HG03139 (cell line): ENCODE results near the gene CD47.

Experiments used
- ATAC-seq: cut with Tn5 transposase; IDR thresholded peaks from one replicate; pipeline ENCODE4 v1.9.1; 2021; ENCODE audit not compliant: unreplicated experiment

CD47 gene

DNA sequence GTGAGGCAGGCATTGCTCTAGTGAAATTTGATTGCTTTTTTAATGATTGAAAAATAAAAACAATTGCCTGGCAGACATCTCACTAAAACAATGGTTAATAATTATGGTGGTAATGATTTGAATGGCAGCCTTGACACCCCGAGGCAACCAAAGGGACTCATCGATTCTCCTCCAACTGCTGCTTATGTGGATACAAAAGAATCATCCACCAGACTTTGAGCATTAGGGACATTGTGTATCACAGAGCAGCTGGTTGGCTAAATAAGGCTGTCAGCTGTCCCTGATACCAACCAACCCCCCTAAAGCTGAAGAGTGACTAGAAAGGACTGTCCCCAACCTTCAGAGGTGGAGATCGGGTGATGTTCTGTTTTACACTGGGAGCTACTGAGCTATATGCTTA is 1.7 kb upstream of the CD47 start:
- no peak for ATAC-seq

DNA sequence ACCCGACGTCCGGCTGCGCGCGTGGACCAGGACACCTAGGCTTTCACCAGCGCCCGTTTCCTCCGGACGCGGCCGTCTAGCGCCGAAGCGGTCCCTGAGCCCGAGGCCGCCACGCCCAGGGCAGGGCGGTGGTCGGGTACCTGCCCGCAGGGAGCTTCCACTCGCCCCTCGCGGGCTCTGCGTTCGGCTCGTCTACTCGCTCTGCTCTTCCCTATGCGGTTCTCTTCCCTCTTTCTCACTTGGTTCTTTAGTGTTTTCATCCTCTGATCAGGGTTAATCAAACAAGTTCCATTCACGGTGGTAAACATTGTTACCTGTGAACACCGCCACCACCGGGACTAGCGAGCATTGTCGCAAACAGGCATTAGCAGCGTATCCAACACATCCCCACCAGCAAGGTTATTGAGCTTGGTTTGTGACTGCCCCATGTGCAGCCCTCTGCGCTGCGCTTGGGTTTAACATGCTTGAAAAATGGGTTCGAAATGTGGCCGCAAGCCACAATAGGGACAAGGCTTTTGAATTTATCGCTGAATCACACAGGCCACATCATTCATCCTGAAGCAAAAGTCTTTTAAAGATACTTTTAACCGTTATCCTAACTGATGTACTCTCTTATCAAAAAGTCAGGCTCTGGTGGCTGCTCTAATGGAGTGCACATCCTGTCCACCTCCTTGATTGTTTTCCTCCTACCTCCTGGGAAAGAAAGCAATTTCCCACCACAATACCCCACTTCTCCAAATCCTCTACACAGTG is 843 bp upstream of the CD47 start:
- ATAC-seq = peak; percentile 5

DNA sequence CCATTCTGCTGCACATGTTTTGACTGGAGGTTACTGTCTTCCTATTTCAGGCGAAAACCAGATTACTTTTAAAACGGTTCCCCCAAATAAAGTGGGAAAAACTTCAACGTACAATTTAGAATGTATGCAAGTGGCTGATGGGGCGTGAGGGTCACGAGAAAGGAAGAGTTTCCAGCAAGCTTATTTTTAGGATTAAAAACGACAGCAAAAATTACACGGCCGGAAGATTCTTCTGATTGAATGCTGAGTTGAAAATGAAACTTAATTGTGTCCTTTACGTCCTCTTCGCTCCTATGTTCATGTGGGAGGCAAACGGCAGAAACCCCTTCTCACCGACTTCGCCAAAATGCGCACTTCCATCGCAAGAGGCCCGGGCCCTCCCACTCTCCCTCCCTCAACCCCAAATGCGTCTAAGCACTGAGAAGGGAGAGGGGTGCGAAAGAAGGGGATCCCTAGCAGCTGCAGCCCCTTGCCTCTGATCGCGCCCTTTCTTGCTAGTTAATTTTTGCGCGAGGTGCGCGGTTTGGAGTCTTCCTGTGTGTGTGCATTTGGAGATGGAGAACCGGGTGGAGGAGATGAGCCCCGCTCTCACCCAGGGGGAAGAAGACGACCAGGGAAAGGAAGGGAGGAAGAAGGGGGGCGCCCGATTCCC is 656 bp downstream of the CD47 start:
- ATAC-seq = peak; percentile 6

DNA sequence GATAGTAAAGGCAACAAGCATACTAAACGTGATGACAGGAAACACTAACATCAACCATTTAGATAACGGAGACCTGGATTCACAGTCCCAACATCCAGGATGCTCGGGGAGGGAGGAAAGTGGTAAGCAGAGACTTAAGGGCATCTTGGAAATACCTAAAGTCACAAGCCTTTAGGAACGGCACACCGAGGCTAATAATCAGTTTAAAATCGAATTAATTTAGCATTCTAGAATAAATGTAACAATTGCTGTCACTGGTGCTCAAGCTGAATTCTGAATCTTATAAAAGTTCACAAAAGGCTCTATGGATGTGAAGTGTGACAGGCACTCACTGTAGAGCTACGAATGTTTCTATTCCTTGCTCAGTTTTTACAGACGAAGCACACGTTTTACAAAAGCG is 1.3 kb downstream of the CD47 start:
- ATAC-seq = no peak

DNA sequence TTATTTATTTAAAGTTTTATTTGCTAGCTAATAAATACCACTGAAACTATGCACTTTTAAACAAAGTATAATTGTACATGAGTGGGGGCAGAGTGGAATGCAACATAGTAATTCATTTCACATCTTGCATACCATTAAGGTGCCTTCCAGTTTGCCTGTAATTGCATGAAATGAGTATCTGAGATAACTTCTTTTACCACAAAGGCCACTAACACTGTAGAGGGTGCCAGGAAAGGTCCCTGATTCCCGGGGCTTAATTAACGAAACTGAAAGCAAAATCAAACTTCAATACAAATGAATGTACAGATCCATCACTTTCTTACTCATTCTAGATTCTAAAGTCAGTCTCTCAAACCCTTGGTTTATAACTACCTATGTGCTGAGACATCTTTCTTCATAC is 2.1 kb downstream of the CD47 start:
- peak; percentile 41 for ATAC-seq

DNA sequence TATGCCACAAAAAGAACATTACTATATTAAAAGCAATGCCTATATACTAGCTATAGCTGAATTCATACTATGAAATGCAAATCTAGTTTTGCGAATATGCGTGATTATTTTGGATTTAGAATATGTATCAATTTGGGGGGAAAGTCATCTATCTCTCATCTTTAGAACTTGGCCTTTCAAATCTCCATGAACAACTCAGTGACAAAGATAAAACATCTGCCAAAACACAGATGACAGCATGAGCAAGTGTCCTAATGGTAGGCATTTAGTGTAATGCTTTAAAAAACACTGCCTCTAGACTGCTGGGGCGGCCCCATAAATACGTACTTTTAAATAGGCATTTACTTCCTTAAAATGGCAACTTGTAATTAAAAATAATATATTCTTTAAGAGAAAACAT is 2.7 kb downstream of the CD47 start:
- no peak for ATAC-seq

DNA sequence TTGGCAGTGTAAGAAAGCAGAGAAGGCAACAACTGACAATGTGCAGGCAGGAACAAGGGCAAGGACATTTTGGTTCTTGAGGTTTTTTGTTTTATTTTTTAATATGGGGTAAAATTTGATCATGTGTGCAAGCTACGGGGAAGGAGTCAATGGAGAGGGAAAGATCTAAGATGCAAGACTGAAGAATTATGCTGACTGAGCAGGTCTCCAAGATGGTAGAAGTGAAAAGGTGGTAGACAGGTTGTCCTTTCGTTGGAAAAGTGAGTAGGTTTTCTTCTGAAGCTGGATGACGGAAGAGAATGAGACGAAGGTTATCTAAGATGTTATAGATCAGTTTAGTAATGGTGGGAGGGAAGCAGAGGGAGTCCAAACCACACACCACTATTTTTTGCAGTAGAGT is 4.2 kb downstream of the CD47 start:
- ATAC-seq = no peak

DNA sequence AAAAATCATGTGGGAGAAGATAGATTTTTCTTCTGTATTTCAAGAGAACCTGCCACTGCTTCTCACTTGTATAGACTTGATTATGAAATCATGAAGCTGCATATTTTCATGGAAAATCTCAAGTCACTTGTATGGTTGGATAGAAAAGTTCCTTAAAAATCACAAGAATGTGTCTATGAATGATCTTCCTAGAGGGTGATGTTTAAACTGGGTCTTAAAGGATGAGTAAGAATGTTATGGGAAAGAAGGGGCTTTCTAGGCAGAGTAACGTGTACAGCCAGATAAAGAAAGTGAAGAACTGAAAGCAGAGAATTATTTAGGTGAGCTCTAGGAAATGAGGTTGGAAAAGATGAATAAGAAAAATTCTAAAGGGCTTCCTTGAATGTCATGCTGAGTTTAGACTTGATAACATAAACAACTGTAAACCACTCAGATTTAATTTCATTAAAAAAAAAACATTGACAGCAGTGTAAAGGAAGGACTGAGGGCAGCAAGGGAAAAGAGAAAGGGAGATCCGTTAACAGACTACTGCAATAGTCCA is 5.0 kb downstream of the CD47 start:
- no peak for ATAC-seq

DNA sequence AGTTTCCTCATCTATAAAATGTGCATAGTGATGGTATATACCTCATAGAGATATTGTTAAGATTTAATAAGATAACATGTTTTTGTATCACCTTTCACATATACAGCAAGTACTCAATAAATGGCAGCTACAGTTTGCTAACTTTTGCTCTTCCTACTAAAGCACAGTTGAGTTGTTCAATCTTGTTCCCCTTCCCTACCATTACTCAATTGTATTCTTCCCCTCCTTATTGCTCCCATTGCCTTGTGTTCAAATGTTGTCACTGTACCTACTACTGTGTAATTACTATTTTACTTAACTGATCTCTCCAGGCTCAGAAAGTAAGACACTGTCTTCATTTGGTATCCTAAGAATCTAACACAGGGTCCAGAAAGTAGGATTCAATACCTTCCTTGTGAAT is 5.5 kb downstream of the CD47 start:
- no peak for ATAC-seq

DNA sequence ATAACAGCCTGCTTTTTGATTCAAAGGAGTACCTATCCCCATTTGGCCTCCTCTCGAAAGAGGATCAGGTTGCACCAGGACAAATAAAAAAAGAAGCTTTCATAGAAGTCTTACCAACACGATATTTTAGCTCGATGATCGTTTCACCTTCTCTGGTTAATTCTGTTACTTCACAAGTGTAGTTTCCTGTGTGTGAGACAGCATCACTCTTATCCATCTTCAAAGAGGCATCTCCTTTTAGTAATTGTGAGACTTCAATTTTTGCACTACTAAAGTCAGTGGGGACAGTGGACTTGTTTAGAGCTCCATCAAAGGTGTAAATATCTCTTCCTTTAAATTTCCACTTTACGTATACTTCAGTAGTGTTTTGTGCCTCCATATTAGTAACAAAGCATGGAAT is 11.0 kb downstream of the CD47 start:
- ATAC-seq = no peak

DNA sequence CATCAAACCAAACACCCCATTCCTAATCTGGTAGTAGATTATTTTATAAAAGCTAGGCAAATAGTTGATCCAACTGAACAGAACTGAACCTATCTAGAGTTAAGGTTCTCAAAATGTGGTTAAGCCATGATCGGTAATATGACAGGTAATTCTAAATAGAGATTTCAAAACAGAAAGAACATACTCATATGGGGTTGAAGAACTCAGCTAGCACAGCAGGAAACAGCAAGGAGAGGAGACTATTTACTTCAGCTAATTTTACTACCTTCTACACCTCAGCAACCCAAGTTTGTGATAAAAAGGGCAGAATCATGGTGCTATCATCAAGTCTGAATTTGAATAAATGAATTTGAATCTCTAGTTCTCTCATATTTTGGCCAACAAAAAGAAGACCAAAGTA is 11.8 kb downstream of the CD47 start:
- no peak for ATAC-seq

DNA sequence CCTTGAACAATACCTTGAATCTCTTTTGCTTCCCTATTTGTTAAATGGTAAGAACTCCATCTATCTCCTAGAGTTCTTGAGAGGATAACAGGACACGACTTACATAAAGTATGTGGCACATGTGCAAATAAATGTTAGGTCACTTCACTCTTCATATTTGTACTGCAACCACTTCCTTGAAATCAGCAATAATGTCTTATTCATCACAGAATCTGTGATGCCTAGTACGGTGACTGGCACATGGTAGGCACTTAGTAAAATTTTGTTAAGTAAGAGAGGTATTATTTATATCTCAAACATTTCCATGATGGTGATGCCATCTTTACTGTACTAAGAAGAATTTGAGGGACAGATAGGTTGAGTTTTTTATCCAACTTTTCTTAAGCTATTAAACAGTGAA is 14.3 kb downstream of the CD47 start:
- ATAC-seq = no peak

DNA sequence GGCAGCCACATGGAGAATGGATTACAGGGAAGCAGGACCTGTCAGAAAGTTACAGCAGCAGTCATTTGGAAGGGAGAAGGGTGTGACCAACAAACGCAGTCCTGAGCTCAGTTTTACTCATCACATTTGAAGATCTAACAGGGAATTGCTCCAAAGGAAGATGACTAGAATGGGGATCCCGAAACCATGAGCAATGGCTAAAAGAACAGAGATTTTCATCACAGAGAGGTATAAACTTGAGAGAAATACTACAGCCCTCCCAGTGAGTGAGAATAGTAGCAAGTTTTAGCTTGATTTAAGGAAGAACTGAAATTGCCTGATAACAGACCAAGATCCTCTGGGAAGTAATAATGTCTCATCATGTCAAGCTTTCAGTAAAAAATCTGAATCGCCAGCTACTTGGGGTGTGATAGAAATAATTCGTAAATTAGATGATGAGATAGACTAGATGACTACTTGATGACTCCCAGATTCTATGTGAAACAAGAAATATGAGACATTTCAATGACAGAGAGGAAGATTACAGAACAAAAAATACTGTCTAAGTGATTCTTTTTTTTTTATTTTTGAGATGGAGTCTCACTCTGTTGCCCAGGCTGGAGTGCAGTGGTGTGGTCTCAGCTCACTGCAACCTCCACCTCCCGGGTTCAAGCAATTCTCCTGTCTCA is 16.9 kb downstream of the CD47 start:
- ATAC-seq = no peak

DNA sequence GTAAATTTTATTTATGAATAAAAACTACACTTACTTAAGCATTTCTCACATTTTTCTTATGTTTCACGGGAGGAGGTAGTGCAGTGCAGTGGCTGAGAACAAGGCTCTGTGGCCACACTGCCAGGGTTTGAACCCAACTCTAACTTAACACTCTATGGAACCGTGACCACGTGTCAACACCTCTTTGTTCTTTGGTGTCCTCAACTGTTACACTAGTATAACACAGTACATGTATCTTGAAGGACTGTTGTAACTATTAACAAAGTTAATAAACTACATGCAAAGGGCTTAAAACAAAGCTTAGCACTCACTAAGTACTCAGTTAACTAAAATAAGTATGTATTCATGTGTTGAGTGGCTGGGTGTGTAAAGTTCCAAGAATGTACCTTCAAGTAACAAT is 19.5 kb downstream of the CD47 start:
- no peak for ATAC-seq

DNA sequence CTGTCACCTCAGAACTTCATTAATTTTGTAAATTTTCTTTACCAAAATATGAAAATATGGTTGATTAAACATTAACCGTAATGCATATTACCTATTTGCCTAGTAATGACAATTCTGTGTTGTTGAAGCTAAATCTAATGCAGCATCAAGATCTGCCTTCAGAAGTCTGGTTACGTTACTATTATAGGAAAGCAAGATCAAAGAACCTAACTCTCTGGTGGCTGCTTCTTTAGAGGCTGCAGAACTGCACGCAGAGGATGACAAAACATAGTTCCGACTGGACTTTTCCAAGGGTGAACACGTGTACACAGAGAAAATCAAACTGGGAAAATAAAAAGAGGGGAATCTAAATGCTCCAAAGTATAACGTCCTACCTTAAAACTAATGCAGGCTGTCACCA is 20.5 kb downstream of the CD47 start:
- ATAC-seq = no peak

DNA sequence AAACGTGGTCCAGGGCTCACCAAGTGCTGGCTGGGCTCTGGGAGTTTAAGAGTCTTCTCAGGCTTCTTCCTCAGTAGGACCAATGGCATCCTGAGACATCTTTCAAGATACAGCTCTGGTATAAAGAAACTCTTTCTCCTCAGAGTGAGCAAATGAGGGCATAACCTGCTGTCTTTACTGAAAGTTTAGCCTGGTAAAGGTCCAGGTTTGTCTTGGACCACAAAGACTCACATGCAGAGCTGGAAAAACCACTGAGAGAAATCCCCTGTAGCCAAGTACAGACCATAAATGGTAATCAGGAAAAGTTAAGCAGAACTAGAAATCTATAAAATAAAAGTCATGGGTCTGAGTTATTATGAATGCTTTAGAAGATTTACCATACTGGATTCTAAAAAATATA is 23.1 kb downstream of the CD47 start:
- no peak for ATAC-seq

DNA sequence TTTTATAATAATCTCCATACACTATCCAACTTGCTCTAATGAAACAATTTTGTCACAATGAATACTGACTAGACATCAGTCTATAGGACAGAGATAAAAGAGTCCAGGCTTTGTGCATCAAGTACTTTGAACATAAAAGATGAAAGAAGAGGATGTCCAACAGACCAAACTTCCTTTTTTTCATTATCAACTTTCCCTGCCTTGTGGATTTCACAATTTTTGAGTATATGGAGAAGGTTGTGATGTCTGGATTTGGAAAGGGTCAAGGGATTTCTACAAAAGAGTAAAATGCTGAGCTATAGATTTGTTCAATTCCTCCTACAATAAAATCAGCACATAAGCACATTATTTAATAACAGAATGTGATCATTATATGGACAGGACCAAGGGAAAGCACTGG is 25.7 kb downstream of the CD47 start:
- no peak for ATAC-seq

DNA sequence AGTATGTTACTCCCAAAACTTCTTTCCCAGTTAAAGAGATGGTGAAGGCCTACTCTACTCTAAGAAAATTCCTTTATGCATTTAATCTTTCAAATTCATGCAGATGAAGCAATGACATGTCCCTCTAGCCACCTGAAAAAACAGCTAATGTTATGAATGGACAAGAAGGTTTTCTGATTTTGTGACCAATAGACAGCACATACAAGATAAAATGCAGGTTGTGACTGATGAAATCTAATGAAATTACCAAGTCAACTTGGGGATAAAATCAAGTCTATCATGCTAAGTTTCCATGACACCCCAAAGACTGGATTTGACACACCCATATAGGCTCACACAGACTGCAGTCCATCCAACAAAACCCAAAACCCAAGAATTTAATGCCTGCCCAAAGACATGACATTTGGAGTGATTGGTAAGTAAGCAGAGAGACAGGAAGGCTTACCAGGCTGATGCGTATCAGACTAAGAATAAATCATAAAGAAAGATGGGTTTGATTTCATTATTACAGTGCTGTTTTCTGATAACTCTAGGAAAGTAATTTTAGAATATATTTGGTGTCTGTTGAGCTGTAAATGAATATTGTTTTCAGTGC is 26.4 kb downstream of the CD47 start:
- no peak for ATAC-seq

DNA sequence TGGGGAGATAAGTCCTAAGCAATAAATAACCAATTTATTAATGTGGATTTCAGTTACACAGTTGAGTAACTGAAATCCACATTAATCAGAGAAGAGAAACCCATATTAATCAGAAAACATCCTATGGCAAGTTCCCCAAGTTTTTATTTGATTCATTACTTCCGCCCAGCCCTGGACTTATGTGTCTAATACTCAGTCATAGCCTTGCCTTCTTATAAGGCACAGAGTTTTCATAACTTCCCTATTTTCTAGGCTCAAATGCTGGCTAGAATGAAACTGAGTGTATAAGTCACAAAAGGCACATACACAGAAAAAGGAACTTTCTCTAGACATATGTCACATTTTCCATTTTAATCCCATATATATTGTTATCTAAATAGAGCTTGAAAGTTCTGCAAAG is 28.8 kb downstream of the CD47 start:
- peak; percentile 58 for ATAC-seq

DNA sequence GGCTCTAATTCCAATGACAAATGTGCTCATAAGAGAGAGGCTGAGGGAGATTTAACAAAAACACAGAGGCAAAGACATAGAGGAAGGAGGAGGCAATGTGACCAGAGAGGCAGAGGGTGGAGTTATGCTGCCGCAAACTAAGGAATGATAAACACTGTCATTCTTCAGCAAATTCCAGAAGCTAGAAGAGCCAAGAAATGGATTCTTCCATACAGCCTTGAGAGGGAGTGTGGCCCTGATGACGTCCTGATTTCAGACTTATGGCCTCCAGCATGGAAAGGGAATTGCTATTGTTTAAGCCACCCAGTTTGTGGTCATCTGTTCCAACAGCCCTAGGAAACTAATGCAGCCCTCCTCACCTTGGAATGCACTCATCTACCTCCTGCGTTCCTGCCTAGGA is 30.5 kb downstream of the CD47 start:
- ATAC-seq = no peak

DNA sequence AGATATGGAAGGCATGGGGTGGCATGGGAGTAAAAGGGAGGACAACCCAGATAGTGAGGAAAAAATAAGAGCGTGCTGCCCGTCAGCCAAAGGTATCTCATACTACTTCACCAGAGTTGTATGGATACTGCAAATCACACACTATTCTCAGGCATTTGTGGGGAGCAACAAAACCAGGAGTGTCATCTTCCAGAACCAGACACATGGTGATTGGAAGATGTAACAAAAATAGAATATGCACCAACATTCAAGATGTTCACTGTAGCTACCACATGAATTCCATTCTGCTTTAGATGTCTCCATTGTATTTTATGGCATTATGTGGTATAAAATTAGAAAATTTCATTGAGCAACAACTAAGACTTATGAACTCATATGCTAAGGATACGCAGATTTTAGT is 34.9 kb downstream of the CD47 start:
- ATAC-seq = no peak

DNA sequence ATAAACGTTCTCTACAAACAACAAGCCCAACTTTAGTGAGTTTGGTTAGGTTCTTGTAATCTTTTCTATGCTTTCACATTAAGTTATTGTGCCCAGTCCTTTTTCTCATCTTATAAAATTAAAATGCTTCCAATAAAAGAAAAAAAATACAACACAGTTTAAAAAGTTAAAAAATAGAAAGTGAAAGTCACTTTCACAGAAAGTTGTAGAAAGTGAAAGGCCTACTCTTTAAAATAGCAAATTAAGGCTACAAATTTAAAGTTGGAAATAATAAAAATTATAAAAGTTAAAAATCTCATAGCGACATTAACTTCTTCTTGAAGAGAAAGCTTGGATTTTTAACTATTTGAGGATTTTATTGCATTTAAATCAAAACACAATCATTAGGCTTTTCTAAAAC is 35.9 kb downstream of the CD47 start:
- ATAC-seq = no peak
